HCT116 (cell line): Measurements from ENCODE around the gene RPP25. TPM values are rescaled to one million over a fixed set of nuclear protein-coding genes. Genes with fewer than 3 reads are reported as not detected.

Experiments
- ATAC-seq: fragments of 200-7000 bp; cut with Tn5 transposase; 2 replicates; pipeline ENCODE4 v1.9.1; 2020; ENCODE audit warnings: mild to moderate bottlenecking, moderate library complexity
- BruUV-seq: library from RNA; stranded (reverse); fragments of 400-500 nt; replicated peaks from 2 replicates; lab custom pipeline; 2021; lab: Mats Ljungman, UMichigan
- CTCF ChIA-PET: fragments of 300-600 bp; sonication (Branson Sonifier 250); formaldehyde crosslinking; loops from one replicate; lab custom pipeline; 2021; ENCODE audit warnings: antibody characterized with exemption; lab: Charles Lee
- POLR2A ChIA-PET: fragments of 300-600, 350-600 bp; sonication (Branson Sonifier 250); formaldehyde crosslinking; loops from one replicate; lab custom pipeline; 2021; ENCODE audit warnings: antibody characterized with exemption; lab: Charles Lee
- RAD21 ChIA-PET, 2 experiments: fragments of 300-600 bp; sonication (Branson Sonifier 250); formaldehyde crosslinking; loops; one replicate each; lab custom pipeline; 2023; ENCODE audit warnings: low total read pairs in 2 of 2; ENCODE audit not compliant: uncharacterized antibody in 2 of 2, unreplicated experiment in 2 of 2, low non-redundant PET in 1 of 2; lab: Charles Lee
- DNase-seq: peaks from one replicate; pipeline ENCODE4 v3.0.0-alpha.2; 2010; ENCODE audit warnings: low read depth, low spot score
- H2AFZ ChIP-seq: fragments of 200-600 bp; shearing (Covaris generic), sonication (generic); 2 replicates; pipeline ENCODE4 v1.6.1; 2017; ENCODE audit warnings: low read depth, mixed run types, mixed read lengths, antibody characterized with exemption, low read length; ENCODE audit not compliant: poor library complexity, severe bottlenecking
- H3K27ac ChIP-seq: 2 replicates; pipeline ENCODE4 v1.5.1; 2012; ENCODE audit warnings: low read depth, low read length
- H3K27me3 ChIP-seq: fragments of 200-600 bp; sonication (generic); 2 replicates; pipeline ENCODE4 v1.6.1; 2016; ENCODE audit warnings: mixed run types, low read length, mixed read lengths; ENCODE audit not compliant: insufficient read depth
- H3K36me3 ChIP-seq, 2 experiments: fragments of 200-500 bp in 1 of 2; fragments of 200-600 bp in 1 of 2; sonication (Bioruptor generic) in 1 of 2; sonication (generic) in 1 of 2; 2 replicates each; pipeline versions ENCODE4 v1.5.1 to v1.6.1; 2014 to 2016; ENCODE audit warnings: low read length in 2 of 2, inconsistent platforms in 1 of 2, mixed read lengths in 1 of 2, mixed run types in 1 of 2; ENCODE audit not compliant: insufficient read depth in 2 of 2, control insufficient read depth in 1 of 2
- H3K4me1 ChIP-seq, 2 experiments: fragments of 200-600 bp in 1 of 2; sonication (generic) in 1 of 2; 2 replicates each; pipeline versions ENCODE4 v1.5.1 to v1.6.1; 2012 to 2017; ENCODE audit warnings: low read length in 2 of 2, inconsistent platforms in 1 of 2, mild to moderate bottlenecking in 1 of 2, mixed read lengths in 1 of 2, mixed run types in 1 of 2, moderate library complexity in 1 of 2; ENCODE audit not compliant: insufficient read depth in 2 of 2, control insufficient read depth in 1 of 2
- H3K4me2 ChIP-seq: fragments of 200-600 bp; sonication (generic); 2 replicates; pipeline ENCODE4 v1.6.1; 2017; ENCODE audit warnings: mixed run types, low read length, mixed read lengths
- H3K4me3 ChIP-seq, 2 experiments: fragments of 200-600 bp in 1 of 2; sonication (generic) in 1 of 2; replicated peaks in 1 of 2; 2 replicates each; pipeline ENCODE4 v1.5.1; 2011 to 2016; ENCODE audit warnings: low read length in 2 of 2, control low read depth in 1 of 2, low read depth in 1 of 2, mild to moderate bottlenecking in 1 of 2, mixed read lengths in 1 of 2, mixed run types in 1 of 2
- H3K79me2 ChIP-seq: fragments of 200-600 bp; sonication (generic); 2 replicates; pipeline ENCODE4 v1.6.1; 2017; ENCODE audit warnings: mild to moderate bottlenecking, mixed run types, low read length, moderate library complexity, mixed read lengths; ENCODE audit not compliant: insufficient read depth
- H3K9ac ChIP-seq: fragments of 200-600 bp; sonication (generic); 2 replicates; pipeline ENCODE4 v1.6.1; 2016; ENCODE audit warnings: low read length, mixed read lengths
- H3K9me2 ChIP-seq: fragments of 200-600 bp; sonication (generic), shearing (Covaris generic); 2 replicates; pipeline ENCODE4 v1.6.1; 2017; ENCODE audit warnings: mixed run types, mild to moderate bottlenecking, moderate library complexity; ENCODE audit not compliant: insufficient read depth
- H3K9me3 ChIP-seq, 2 experiments: fragments of 200-500 bp in 1 of 2; fragments of 200-600 bp in 1 of 2; sonication (Bioruptor generic) in 1 of 2; sonication (generic) in 1 of 2; 2 replicates each; pipeline ENCODE4 v1.6.1; 2014 to 2017; ENCODE audit warnings: low read length in 2 of 2, mixed read lengths in 2 of 2, inconsistent platforms in 1 of 2, low read depth in 1 of 2, mild to moderate bottlenecking in 1 of 2, mixed run types in 1 of 2, moderate library complexity in 1 of 2; ENCODE audit not compliant: control insufficient read depth in 1 of 2, insufficient read depth in 1 of 2
- H4K20me1 ChIP-seq: fragments of 200-600 bp; sonication (generic), shearing (Covaris generic); 2 replicates; pipeline ENCODE4 v1.6.1; 2017; ENCODE audit warnings: mixed run types, mild to moderate bottlenecking, moderate library complexity; ENCODE audit not compliant: insufficient read depth
- CEBPB ChIP-seq: IDR thresholded peaks from 2 replicates; pipeline ENCODE4 v1.6.1; 2012; ENCODE audit warnings: low read depth
- EGR1 ChIP-seq: IDR thresholded peaks from 2 replicates; pipeline ENCODE4 v1.6.1; 2012; ENCODE audit warnings: low read depth
- EZH2phosphoT487 ChIP-seq: fragments of 200-600 bp; IDR thresholded peaks from 2 replicates; pipeline ENCODE4 v1.6.1; 2018; ENCODE audit warnings: antibody characterized with exemption, borderline replicate concordance
- FOSL1 ChIP-seq: IDR thresholded peaks from 2 replicates; pipeline ENCODE4 v1.6.1; 2012; ENCODE audit warnings: low read depth
- JUND ChIP-seq: IDR thresholded peaks from 2 replicates; pipeline ENCODE4 v1.6.1; 2012
- MAX ChIP-seq: IDR thresholded peaks from 2 replicates; pipeline ENCODE4 v1.6.1; 2012
- POLR2A ChIP-seq: IDR thresholded peaks from 2 replicates; pipeline ENCODE4 v1.7.0; 2011; ENCODE audit warnings: borderline replicate concordance; ENCODE audit not compliant: insufficient read depth, insufficient read length; ENCODE audit errors: extremely low read depth
- SIN3A ChIP-seq: IDR thresholded peaks from 2 replicates; pipeline ENCODE4 v1.6.1; 2012; ENCODE audit warnings: low read depth
- SP1 ChIP-seq: IDR thresholded peaks from 2 replicates; pipeline ENCODE4 v1.6.1; 2012; ENCODE audit warnings: low read depth
- SRF ChIP-seq: IDR thresholded peaks from 2 replicates; pipeline ENCODE4 v1.6.1; 2012; ENCODE audit warnings: low read depth
- YY1 ChIP-seq: IDR thresholded peaks from 2 replicates; pipeline ENCODE4 v1.6.1; 2011; ENCODE audit warnings: low read length, low read depth, moderate library complexity, mild to moderate bottlenecking; ENCODE audit not compliant: insufficient replicate concordance; ENCODE audit errors: extremely low read depth
- intact Hi-C: fragments of 100-400 bp; cut with micrococcal nuclease; formaldehyde crosslinking; loops from 2 replicates; pipeline ENCODE4 v1.10.0; 2022
- total RNA-seq: library from RNA; stranded (reverse); gene quantifications from one replicate; pipeline ENCODE4 v1.2.1, GENCODE V29; 2021; ENCODE audit not compliant: unreplicated experiment

RPP25 gene
- total RNA-seq, 1 experiment from 2014 or later, result 5.9 TPM

- TF ChIP-seq SRF, result no peak
These were observed 550 bp downstream of the RPP25 start (continued) for GRCh38 chr15:74955796-74956647.

GRCh38 chr15:74955017-74955416 is 1.6 kb downstream of the RPP25 start:
- ChIA-PET POLR2A (no interaction called here), RAD21 (no interaction called here), CTCF (interaction anchor here (1.3 kb wide), 1 partner anchor 323 kb away, joined by 3 read pairs; no protein-coding TSS in a partner anchor)
- intact Hi-C loops, result no loop called here
- ATAC-seq (no peak), DNase-seq (no peak)
- H3K9ac ChIP-seq, result no peak overlapping the region
- no peak overlapping the region for H2AFZ ChIP-seq
- H3K27me3 ChIP-seq, result no peaks in the 10 kb centered on the region
- H3K4me1 ChIP-seq, result peaks cover 42 to 84% of the 10 kb centered on the region in 2 experiments
- H3K36me3 ChIP-seq, result no peaks in the 10 kb centered on the region
- H3K9me3 ChIP-seq, result no peaks in the 10 kb centered on the region
- no peaks in the 10 kb centered on the region for H4K20me1 ChIP-seq
- BruUV-seq, result no TSS peak
- no peaks in the 10 kb centered on the region for H3K9me2 ChIP-seq
- no peak overlapping the region for H3K4me2 ChIP-seq
- H3K4me3 ChIP-seq, result no peak overlapping the region
- H3K27ac ChIP-seq, result no peak overlapping the region
- TF ChIP-seq SIN3A, result no peak
- TF ChIP-seq YY1, result no peak
- TF ChIP-seq FOSL1, result no peak
- no peak for TF ChIP-seq CEBPB
- no peak for TF ChIP-seq EZH2phosphoT487
- no peak for TF ChIP-seq MAX
- TF ChIP-seq SP1, result no peak
- no peak for TF ChIP-seq EGR1
- no peak for TF ChIP-seq JUND
- no peak for TF ChIP-seq POLR2A
- H3K79me2 ChIP-seq, result no peaks in the 10 kb centered on the region; the same call in 1 of the 2 replicates
